HL-60 (cell line): ENCODE results near the gene ZNF609.

Source experiments
- GABPA ChIP-seq: IDR thresholded peaks from 2 replicates; pipeline ENCODE4 v1.6.1; 2012; ENCODE audit warnings: low read depth
- POLR2AphosphoS5 ChIP-seq: IDR thresholded peaks from 2 replicates; pipeline ENCODE4 v1.6.1; 2012; ENCODE audit warnings: low read depth
- SPI1 ChIP-seq: IDR thresholded peaks from 2 replicates; pipeline ENCODE4 v1.6.1; 2012; ENCODE audit warnings: low read depth, mild to moderate bottlenecking, borderline replicate concordance
- TF ChIP-seq, protein P1 (sequence below): IDR thresholded peaks from one replicate; pipeline ENCODE4 v1.5.1; 2011; ENCODE audit warnings: low read length, control low read depth, inconsistent platforms; ENCODE audit not compliant: insufficient read depth

DNA sequence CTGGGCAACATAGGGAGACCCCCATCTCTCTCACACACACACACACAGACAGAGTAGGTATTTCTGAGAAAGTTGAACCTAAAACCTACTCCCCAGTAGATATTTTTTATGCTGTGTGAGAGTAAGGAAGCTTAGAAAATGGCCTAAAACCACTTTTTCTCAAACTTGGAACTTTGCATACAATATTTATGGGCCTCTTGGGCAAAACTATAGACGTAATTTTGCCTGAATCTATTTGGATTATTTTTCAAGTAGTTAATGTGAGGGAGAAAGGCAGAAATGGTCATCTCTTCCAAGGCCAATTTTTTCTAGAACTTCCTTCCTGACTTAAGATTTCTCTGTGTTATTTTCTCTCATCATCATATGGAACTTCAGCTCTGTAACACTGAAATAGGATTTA lies 81.7 kb downstream of the ZNF609 start:
- TF ChIP-seq, protein P1, sequence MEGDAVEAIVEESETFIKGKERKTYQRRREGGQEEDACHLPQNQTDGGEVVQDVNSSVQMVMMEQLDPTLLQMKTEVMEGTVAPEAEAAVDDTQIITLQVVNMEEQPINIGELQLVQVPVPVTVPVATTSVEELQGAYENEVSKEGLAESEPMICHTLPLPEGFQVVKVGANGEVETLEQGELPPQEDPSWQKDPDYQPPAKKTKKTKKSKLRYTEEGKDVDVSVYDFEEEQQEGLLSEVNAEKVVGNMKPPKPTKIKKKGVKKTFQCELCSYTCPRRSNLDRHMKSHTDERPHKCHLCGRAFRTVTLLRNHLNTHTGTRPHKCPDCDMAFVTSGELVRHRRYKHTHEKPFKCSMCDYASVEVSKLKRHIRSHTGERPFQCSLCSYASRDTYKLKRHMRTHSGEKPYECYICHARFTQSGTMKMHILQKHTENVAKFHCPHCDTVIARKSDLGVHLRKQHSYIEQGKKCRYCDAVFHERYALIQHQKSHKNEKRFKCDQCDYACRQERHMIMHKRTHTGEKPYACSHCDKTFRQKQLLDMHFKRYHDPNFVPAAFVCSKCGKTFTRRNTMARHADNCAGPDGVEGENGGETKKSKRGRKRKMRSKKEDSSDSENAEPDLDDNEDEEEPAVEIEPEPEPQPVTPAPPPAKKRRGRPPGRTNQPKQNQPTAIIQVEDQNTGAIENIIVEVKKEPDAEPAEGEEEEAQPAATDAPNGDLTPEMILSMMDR = no peak
- TF ChIP-seq GABPA (no peak), POLR2AphosphoS5 (no peak), SPI1 (no peak)
